HG03521 (cell line): ENCODE data around the gene FGF1.

Experiments
- ATAC-seq: cut with Tn5 transposase; IDR thresholded peaks from one replicate; pipeline ENCODE4 v1.9.1; 2021; ENCODE audit warnings: mild to moderate bottlenecking, moderate library complexity; ENCODE audit not compliant: unreplicated experiment

FGF1 gene

GRCh38 chr5:142697356-142698255, 11.7 kb upstream of the FGF1 start:
- no peak for ATAC-seq

GRCh38 chr5:142696379-142696778, 10.5 kb upstream of the FGF1 start:
- ATAC-seq = no peak

- ATAC-seq = no peak
Measured at GRCh38 chr5:142694092-142694856, 8.4 kb upstream of the FGF1 start.

GRCh38 chr5:142692321-142692894, 6.5 kb upstream of the FGF1 start:
- ATAC-seq = no peak

DNA sequence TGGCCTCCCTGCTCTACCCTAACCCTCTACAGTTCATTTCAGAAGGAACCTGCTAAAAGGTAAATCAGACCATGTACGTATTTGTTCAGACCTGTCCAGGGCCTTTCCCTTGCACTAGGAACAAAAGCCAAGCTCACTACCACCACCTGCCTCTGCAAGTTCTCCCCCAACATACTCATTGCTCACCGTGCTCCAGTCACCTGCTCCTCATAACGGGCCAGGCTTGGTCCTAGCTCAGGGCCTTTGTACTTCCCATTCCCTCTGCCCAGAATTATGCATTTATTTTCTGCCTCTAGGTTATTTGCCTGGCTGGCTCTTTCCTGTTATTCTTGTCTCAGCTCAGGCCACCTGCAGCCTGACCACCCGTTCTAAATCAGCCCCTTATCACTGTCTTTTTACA, 4.8 kb upstream of the FGF1 start:
- no peak for ATAC-seq

DNA sequence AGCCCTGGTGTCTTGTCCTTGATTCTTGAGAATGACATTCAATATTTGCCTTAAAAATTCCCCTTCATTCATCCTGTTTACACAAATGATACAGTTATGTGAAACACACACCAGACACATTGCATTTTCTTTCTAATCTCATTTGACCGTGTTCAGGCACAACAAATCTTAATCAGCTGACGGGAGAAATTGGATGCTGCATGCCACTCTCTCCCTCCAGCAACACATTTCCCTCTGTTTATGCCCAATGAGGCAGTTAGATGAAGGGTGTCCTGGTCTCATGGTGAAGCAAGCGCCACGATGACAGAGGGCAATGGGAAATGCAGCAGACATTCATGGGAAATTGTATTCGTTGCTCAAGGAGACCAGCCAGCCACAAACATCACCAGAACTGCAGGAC, 3.2 kb upstream of the FGF1 start:
- ATAC-seq = no peak

- no peak for ATAC-seq
Measured at GRCh38 chr5:142688281-142688989, 2.5 kb upstream of the FGF1 start.

DNA sequence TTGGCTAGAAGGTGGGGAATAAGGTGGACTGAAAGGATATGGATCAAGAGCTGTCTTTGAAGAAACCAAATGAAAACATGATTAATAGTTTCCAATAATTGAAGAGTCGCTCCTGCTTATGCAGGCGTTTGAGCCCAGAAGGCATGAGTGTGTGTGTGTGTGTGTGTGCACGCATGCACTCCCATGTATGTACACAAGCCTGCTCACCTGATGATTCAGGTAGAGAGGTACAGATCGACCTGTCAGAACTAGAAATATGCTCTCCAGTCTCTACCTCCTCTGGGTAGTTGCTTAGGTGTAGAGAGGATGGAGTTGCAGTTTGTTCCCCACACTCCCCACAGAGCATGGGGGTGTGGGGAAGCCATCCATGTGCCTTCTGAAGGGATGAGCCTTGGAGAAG, 1.1 kb upstream of the FGF1 start:
- no peak for ATAC-seq

DNA sequence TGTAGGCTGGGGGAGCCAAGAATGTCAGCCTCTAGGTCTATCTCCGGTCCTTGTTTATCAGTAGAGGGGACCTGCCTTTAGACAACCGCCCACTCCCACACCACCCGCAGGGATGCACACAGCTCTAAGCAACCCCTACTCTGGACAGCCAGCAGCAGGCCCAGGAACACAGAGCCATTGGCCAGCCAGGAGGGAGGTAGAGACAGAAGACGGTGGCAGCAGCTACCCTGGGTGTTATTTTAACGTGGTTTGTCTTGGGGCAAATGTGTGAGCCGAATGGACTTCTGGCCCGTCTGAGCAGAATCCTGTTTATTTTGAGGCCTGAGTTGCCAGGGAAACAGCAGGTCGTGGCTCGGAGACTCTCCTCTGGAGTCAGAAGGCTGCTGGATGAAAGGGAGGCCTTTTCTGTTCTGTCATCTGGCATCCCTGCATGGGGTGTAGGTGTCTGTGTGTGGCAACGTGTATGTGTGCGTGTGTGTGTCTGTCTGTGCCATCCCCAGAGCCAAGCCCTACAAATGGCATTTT, 382 bp upstream of the FGF1 start:
- no peak for ATAC-seq

DNA sequence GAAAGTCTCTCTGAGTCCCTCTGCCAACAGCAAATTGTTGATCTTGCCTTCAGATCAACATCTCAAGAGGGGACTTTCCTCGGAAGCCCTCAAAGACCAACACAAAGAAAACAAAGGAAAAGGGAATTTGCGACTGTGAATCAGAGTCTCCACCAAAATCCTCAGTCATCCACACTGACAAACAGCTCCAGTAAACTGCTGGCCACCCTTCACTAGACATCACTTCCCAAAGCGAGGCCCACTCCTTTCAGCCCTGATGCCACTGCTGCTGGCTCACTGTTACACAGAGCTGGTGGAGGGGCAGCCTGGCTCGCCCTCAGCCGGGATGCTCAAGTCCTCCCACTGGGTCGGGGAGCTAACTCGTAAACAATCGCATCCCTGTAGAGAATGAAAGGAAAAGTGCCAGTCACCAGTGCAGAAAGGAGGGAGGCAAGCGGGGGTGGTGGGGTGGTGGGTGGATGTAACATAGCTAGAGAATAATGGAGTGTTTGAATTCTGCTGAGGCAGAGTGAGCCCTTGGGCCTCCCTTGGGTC, 1.3 kb downstream of the FGF1 start:
- no peak for ATAC-seq

DNA sequence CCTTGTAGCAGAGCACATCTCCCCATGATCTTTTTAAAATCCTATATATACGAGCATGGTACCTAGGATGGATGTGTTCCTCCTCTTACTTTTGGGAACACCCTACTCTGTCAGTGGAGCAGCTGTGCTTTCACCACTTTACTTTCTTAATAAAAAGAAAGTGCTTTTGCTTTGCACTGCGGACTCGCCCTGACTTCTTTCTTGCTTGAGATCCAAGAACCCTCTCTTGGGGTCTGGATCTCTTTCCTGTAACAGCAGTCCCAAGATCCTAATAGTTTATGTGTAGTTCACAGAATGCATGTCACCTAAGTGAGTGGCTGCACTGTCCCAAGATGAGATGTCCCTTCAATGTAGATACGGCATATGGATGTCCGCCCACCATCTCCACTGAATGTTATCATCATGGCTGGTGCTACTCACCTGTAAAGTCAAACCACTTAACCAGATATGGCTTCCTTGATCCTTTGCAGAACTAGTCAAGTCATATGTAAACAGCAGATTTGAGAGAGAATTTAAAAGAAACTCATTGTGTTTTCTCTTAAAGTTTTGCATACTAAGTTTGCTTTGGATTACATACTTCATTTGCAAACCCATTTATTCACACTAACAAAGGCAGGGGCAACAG, 1.9 kb downstream of the FGF1 start:
- no peak for ATAC-seq

DNA sequence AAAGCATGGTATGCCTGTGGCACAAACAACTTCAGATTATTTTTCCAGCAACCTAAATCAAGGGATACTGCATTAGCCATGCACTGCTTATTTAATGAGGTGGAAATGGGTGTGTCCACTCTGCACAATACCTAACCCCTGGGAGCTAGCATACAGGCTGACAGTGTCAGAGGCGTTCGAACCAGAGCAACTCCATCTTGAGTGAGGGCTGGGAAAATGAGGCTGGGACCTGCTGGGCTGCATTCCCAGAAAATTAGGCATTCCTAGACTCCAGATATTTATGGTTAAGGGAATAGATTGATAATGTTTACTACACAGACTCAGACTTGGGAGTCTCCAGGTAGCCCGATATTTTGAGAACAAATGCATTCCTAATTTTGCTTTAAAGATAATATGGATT, 2.8 kb downstream of the FGF1 start:
- no peak for ATAC-seq

GRCh38 chr5:142680605-142681259, 5.2 kb downstream of the FGF1 start:
- ATAC-seq = no peak

GRCh38 chr5:142679744-142680143, 6.1 kb downstream of the FGF1 start:
- ATAC-seq = no peak

GRCh38 chr5:142678529-142678928, 7.4 kb downstream of the FGF1 start:
- ATAC-seq = no peak

GRCh38 chr5:142677198-142677597, 8.7 kb downstream of the FGF1 start:
- ATAC-seq = no peak

DNA sequence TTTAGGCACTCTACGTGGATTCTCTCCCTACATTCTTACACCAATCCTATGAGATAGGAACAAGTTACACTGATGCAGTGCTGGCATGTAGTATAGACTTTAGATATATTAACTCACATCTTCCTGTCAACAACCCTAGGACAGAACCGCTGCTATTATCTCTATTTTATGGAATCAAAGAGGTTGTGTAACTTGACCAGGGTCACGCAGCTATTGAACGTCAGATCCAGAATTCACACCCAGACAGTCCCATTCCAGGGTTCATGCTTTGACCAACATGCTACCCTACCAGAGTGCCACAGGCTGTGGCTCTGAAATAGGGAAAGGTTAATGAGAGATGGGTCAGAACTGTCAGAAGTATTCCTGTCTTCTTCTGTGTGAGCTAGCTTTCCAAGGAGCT, 9.6 kb downstream of the FGF1 start:
- ATAC-seq = no peak

- ATAC-seq = no peak
Measured at GRCh38 chr5:142674531-142675469, 11.1 kb downstream of the FGF1 start.

DNA sequence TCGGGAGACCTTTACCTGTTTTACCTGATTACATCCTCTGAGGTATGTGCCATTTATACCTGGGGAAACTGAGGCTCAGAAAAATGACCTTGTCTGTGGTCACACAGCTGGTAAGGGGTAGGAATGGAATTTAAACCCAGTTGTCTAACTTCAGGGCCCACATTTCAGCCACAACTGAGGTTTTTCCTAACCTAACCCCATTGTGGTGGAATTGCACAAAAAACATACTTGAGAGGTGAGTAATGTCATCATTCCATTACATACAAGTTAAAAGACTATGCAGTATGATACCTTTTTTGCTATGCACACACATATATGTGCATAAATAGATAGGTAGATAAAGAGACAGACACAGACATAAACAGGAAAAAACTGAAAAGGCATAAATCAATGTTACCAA, 14.1 kb downstream of the FGF1 start:
- no peak for ATAC-seq
